Stomach smooth muscle (tissue), 2 donors: ENCODE measurements around the gene C16orf54.
"Not testable (repeated sequence)": the region's sequence is repeated elsewhere in the genome, so short reads cannot be mapped to it uniquely, and the experiment has no call there.

Experiments
- H3K27ac ChIP-seq: one replicate; pipeline ENCODE4 v1.7.0; 2013; ENCODE audit warnings: mild to moderate bottlenecking, low read length, inconsistent platforms
- H3K27me3 ChIP-seq, 2 donors: one replicate each; pipeline ENCODE4 v1.7.0; 2013; ENCODE audit warnings: low read length in 2 of 2; ENCODE audit not compliant: insufficient read depth in 2 of 2, control insufficient read depth in 1 of 2
- H3K36me3 ChIP-seq, 2 donors: one replicate each; pipeline ENCODE4 v1.7.0; 2013; ENCODE audit warnings: low read length in 2 of 2; ENCODE audit not compliant: control insufficient read depth in 2 of 2, insufficient read depth in 2 of 2
- H3K4me1 ChIP-seq: one replicate; pipeline ENCODE4 v1.7.0; 2013; ENCODE audit warnings: low read length; ENCODE audit not compliant: control insufficient read depth, insufficient read depth
- H3K4me3 ChIP-seq, 2 donors: one replicate each; pipeline ENCODE4 v1.7.0; 2013; ENCODE audit warnings: low read length in 2 of 2
- H3K9ac ChIP-seq, 2 donors: one replicate each; pipeline ENCODE4 v1.7.0; 2013; ENCODE audit warnings: low read length in 2 of 2, mild to moderate bottlenecking in 1 of 2
- H3K9me3 ChIP-seq, 2 donors: one replicate each; pipeline ENCODE4 v1.7.0; 2013; ENCODE audit warnings: low read length in 2 of 2; ENCODE audit not compliant: control insufficient read depth in 2 of 2
- donor health status: healthy.
- donor health status: Pancreatic carcinoma.

The C16orf54 gene

GRCh38 chr16:29720703-29721102 is 25.1 kb downstream of the C16orf54 start:
- Histone ChIP-seq H3K9me3 (no peaks in the 10 kb centered on the region), H3K27ac (no peak overlapping the region), H3K4me3 (no peak overlapping the region), H3K36me3 (no peaks in the 10 kb centered on the region), H3K4me1 (no peaks in the 10 kb centered on the region), H3K27me3 (no peaks in the 10 kb centered on the region), H3K9ac (no peak overlapping the region)

DNA sequence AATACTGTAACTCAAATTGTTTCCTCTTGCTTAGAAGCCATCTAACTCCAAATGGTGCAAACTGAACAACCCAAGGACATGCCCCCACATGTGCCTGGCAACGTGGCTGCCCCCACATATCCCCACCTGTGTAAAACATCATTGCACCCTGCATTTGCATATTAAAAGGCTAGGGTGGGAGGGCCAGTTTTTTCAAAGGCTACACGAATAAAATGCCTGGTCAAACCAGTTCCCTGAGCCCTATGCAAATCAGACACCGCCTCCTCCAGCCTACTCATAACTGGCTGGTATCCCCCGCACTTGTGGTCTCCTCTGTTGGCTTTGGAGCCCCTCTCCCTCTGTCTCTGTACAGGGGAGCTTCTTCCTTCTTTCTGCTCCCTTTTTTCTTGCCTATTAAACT is 26.7 kb downstream of the C16orf54 start:
- no peaks in the 10 kb centered on the region for H3K9me3 ChIP-seq
- H3K9ac ChIP-seq, result no peak overlapping the region
- H3K4me3 ChIP-seq, result no peak overlapping the region
- H3K36me3 ChIP-seq, result no peaks in the 10 kb centered on the region
- no peaks in the 10 kb centered on the region for H3K27me3 ChIP-seq
- H3K27ac ChIP-seq, result no peak overlapping the region
- H3K4me1 ChIP-seq, result no peaks in the 10 kb centered on the region

GRCh38 chr16:29717113-29717512 is 28.7 kb downstream of the C16orf54 start:
- H3K27me3 ChIP-seq, result no peaks in the 10 kb centered on the region
- no peak overlapping the region for H3K9ac ChIP-seq
- H3K27ac ChIP-seq, result no peak overlapping the region
- no peak overlapping the region for H3K4me3 ChIP-seq
- peaks cover 3% of the 10 kb centered on the region for H3K4me1 ChIP-seq
- H3K36me3 ChIP-seq, result no peaks in the 10 kb centered on the region
- H3K9me3 ChIP-seq, result no peaks in the 10 kb centered on the region

DNA sequence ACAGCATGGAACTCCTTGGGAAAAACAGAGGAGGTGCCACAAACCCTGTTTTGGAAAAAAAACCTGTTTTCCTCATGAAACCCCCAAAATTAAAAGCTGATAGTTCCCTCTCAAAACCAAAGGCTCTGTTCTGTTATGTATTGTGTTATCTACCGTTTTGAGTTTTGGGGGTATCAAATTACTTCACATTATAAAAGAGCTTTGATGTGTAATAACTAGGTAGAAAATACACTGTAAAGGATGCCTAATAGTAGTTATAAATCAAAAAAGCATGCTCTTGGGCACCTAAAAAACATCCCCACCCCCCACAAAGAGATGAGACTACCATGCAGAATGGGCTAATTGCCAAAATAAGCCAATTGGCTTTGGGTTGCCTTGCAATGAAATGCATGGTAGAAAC is 30.8 kb downstream of the C16orf54 start:
- Histone ChIP-seq H3K4me3 (no peak overlapping the region), H3K36me3 (no peaks in the 10 kb centered on the region), H3K9me3 (no peaks in the 10 kb centered on the region), H3K27ac (no peak overlapping the region), H3K27me3 (no peaks in the 10 kb centered on the region), H3K4me1 (peaks cover 3% of the 10 kb centered on the region), H3K9ac (no peak overlapping the region)

- Histone ChIP-seq H3K9ac (no peak overlapping the region), H3K4me1 (peaks cover 3% of the 10 kb centered on the region), H3K27me3 (no peaks in the 10 kb centered on the region), H3K9me3 (no peaks in the 10 kb centered on the region), H3K4me3 (no peak overlapping the region), H3K36me3 (no peaks in the 10 kb centered on the region), H3K27ac (no peak overlapping the region)
These were observed 31.4 kb downstream of the C16orf54 start for GRCh38 chr16:29714396-29714795.

DNA sequence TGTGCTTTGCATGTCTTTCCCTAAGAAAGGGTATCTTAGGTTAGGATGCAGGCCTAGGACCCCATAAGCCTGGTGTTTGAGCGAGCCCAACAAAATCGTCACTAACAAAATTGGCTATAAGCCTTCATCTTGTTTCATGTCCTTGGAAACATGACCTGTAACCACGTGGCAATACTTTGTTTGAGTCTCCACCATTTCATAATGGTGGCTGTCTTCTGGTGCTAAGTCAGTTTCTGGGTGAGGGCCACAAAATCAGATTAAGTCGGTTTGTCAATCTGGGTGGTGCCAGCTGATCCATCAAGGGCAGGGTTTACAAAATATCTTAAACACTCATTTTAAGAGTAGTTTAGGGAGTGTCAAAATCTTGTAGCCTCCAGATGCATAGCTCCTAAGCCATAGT is 33.0 kb downstream of the C16orf54 start:
- Histone ChIP-seq H3K9me3 (no peaks in the 10 kb centered on the region), H3K36me3 (no peaks in the 10 kb centered on the region), H3K27ac (no peak overlapping the region), H3K27me3 (no peaks in the 10 kb centered on the region), H3K9ac (no peak overlapping the region), H3K4me3 (no peak overlapping the region), H3K4me1 (peaks cover 3% of the 10 kb centered on the region)

- Histone ChIP-seq H3K4me1 (peaks cover 3% of the 10 kb centered on the region), H3K9me3 (no peaks in the 10 kb centered on the region), H3K27ac (no peak overlapping the region), H3K4me3 (no peak overlapping the region), H3K9ac (peak overlapping the region in 1 of 2 donors; percentile 6), H3K27me3 (no peaks in the 10 kb centered on the region), H3K36me3 (no peaks in the 10 kb centered on the region)
These were observed 35.3 kb downstream of the C16orf54 start for GRCh38 chr16:29710227-29711219.

GRCh38 chr16:29709657-29710056 is 36.1 kb downstream of the C16orf54 start:
- H3K9ac ChIP-seq, H3K36me3 ChIP-seq, H3K9me3 ChIP-seq, H3K4me3 ChIP-seq, H3K27ac ChIP-seq, H3K4me1 ChIP-seq, H3K27me3 ChIP-seq: not testable (repeated sequence)

DNA sequence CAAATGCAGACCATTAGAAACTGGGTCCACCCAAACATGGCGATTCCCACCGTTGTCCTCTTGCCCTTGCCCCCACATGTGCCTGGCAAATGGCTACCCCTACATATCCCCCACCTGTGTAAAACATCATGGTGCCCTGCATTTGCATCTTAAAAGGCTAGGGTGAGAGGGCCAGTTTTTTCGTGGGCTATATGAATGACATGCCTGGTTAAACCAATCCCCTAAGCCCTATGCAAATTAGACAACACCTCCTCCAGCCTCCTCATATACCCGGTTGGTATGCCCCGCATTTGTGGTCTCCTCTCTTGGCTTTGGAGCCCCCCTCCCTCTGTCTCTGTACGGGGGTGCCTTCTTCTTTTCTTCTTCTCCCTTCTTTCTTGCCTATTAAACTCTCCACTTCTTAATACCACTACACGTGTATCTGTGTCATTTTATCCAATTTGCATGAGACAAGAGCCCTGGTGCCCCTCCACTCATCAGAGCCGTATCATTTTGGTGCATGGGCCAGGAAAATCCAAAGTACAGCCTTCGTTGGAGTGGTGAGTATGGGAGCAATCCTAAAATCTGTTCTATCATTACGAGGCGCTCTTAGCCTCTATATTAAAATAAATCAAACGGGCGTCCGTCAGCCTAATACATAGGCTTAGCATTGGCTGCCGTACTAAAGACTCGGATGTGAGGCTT is 36.7 kb downstream of the C16orf54 start:
- Histone ChIP-seq H3K27me3 (no peaks in the 10 kb centered on the region), H3K4me1 (peaks cover 3% of the 10 kb centered on the region), H3K9ac (no peak overlapping the region), H3K27ac (no peak overlapping the region), H3K4me3 (no peak overlapping the region), H3K36me3 (no peaks in the 10 kb centered on the region), H3K9me3 (no peaks in the 10 kb centered on the region)

DNA sequence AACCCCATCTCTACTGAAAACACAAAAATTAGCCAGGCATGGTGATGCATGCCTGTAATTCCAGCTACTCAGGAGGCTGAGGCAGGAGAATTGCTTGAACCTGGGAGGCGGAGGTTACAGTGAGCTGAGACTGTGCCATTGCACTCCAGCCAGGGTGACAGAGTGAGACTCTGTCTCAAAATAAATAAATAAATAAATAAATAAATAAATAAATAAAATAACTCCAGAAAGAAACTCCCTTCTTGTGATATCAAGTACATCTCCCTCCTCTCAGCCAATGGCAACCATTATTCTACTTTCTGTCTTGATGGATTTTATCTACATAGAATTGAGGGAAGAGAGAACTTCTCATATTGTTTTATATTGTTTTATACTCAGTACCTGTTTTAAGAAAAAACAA is 38.6 kb downstream of the C16orf54 start:
- not testable (repeated sequence) for H3K27me3 ChIP-seq, H3K9ac ChIP-seq, H3K27ac ChIP-seq, H3K9me3 ChIP-seq, H3K4me1 ChIP-seq, H3K36me3 ChIP-seq, H3K4me3 ChIP-seq

GRCh38 chr16:29705030-29705429 is 40.8 kb downstream of the C16orf54 start:
- no peak overlapping the region for H3K4me3 ChIP-seq
- H3K9ac ChIP-seq, result no peak overlapping the region
- no peaks in the 10 kb centered on the region for H3K27me3 ChIP-seq
- peaks cover 3% of the 10 kb centered on the region for H3K4me1 ChIP-seq
- H3K9me3 ChIP-seq, result no peaks in the 10 kb centered on the region
- H3K27ac ChIP-seq, result no peak overlapping the region
- H3K36me3 ChIP-seq, result no peaks in the 10 kb centered on the region
